GM18870 (cell line): ENCODE results near the gene FHIT.

Experiments used
- ATAC-seq: cut with Tn5 transposase; IDR thresholded peaks from one replicate; pipeline ENCODE4 v1.9.1; 2021; ENCODE audit warnings: moderate library complexity; ENCODE audit not compliant: unreplicated experiment

The FHIT gene

GRCh38 chr3:60779637-60780036, 471.6 kb downstream of the FHIT start:
- ATAC-seq: no peak

- ATAC-seq: no peak
Observed at GRCh38 chr3:60775985-60776384, 475.3 kb downstream of the FHIT start.

- no peak for ATAC-seq
Observed at GRCh38 chr3:60774617-60775016, 476.6 kb downstream of the FHIT start.

- no peak for ATAC-seq
Observed at GRCh38 chr3:60772584-60772983, 478.7 kb downstream of the FHIT start.

GRCh38 chr3:60771766-60772165, 479.5 kb downstream of the FHIT start:
- ATAC-seq: no peak

- ATAC-seq: no peak
Observed at GRCh38 chr3:60770532-60770931, 480.7 kb downstream of the FHIT start.

- ATAC-seq: no peak
Observed at GRCh38 chr3:60767536-60767935, 483.7 kb downstream of the FHIT start.

GRCh38 chr3:60765776-60766175, 485.5 kb downstream of the FHIT start:
- no peak for ATAC-seq

GRCh38 chr3:60764870-60765269, 486.4 kb downstream of the FHIT start:
- ATAC-seq: no peak

- ATAC-seq: no peak
Observed at GRCh38 chr3:60760145-60760544, 491.1 kb downstream of the FHIT start.

- no peak for ATAC-seq
Observed at GRCh38 chr3:60759439-60759838, 491.8 kb downstream of the FHIT start.

GRCh38 chr3:60758831-60759230, 492.4 kb downstream of the FHIT start:
- ATAC-seq: no peak

- ATAC-seq: no peak
Observed at GRCh38 chr3:60758171-60758570, 493.1 kb downstream of the FHIT start.

GRCh38 chr3:60757724-60758123, 493.5 kb downstream of the FHIT start:
- no peak for ATAC-seq

GRCh38 chr3:60756241-60757030, 494.8 kb downstream of the FHIT start:
- no peak for ATAC-seq

- no peak for ATAC-seq
Observed at GRCh38 chr3:60755094-60755493, 496.2 kb downstream of the FHIT start.

- ATAC-seq: no peak
Observed at GRCh38 chr3:60754617-60755016, 496.6 kb downstream of the FHIT start.

GRCh38 chr3:60752809-60753208, 498.4 kb downstream of the FHIT start:
- ATAC-seq: no peak

GRCh38 chr3:60746695-60747416, 504.4 kb downstream of the FHIT start:
- no peak for ATAC-seq

GRCh38 chr3:60746043-60746638, 505.1 kb downstream of the FHIT start:
- no peak for ATAC-seq

- no peak for ATAC-seq
Observed at GRCh38 chr3:60743631-60744164, 507.6 kb downstream of the FHIT start.
